Lower leg skin (tissue), 4 donors: ENCODE data around the gene KTI12. TPM values are rescaled to one million over a fixed set of nuclear protein-coding genes. Genes with fewer than 3 reads are reported as not detected.

Experiments
- DNase-seq, 2 donors: peaks; one replicate each; pipeline ENCODE4 v3.0.0-alpha.2; 2019; ENCODE audit warnings: low spot score in 2 of 2
- H3K4me3 ChIP-seq: fragments of 200-600 bp; sonication (generic); 2 replicates; pipeline ENCODE4 v1.5.1; 2017; ENCODE audit warnings: mild to moderate bottlenecking, low read depth; ENCODE audit not compliant: poor library complexity, severe bottlenecking
- POLR2A ChIP-seq, 2 donors: fragments of 450-650 bp; IDR thresholded peaks; one replicate each; pipeline ENCODE4 v1.6.1; 2016 to 2017; ENCODE audit warnings: antibody characterized with exemption in 2 of 2, mild to moderate bottlenecking in 1 of 2, moderate library complexity in 1 of 2
- WGBS, 2 donors: methylation state at CpG; one replicate each; pipeline ENCODE4 v1.1.5; 2018; 5-methylcytosine and 5-hydroxymethylcytosine counted together
- intact Hi-C: fragments of 100-400 bp; cut with DNase I; formaldehyde crosslinking; loops from one replicate; pipeline ENCODE4 v1.15.0; 2023; ENCODE audit warnings: low total_unique reads
- total RNA-seq, 4 donors: library from RNA; depleted of rRNA; stranded (reverse); fragments of >200 nt; gene quantifications; one replicate each; pipeline ENCODE4 v1.1.0, GENCODE V29; 2016
- TF ChIP-seq, protein P1 (sequence below), 3 donors: fragments of 450-650 bp; IDR thresholded peaks; one replicate each; pipeline ENCODE4 v1.5.1; 2016; ENCODE audit warnings: antibody characterized with exemption in 3 of 3, mild to moderate bottlenecking in 3 of 3, moderate library complexity in 2 of 3

KTI12 gene
- total RNA-seq, 4 donors from 2014 or later, result 6.8 to 8.7 (median 7.1) TPM

GRCh38 chr1:51997974-51998382 lies 35.6 kb downstream of the KTI12 start:
- no peak for TF ChIP-seq POLR2A (IDR thresholded peaks at IDR 0.05)
- TF ChIP-seq, protein P1, sequence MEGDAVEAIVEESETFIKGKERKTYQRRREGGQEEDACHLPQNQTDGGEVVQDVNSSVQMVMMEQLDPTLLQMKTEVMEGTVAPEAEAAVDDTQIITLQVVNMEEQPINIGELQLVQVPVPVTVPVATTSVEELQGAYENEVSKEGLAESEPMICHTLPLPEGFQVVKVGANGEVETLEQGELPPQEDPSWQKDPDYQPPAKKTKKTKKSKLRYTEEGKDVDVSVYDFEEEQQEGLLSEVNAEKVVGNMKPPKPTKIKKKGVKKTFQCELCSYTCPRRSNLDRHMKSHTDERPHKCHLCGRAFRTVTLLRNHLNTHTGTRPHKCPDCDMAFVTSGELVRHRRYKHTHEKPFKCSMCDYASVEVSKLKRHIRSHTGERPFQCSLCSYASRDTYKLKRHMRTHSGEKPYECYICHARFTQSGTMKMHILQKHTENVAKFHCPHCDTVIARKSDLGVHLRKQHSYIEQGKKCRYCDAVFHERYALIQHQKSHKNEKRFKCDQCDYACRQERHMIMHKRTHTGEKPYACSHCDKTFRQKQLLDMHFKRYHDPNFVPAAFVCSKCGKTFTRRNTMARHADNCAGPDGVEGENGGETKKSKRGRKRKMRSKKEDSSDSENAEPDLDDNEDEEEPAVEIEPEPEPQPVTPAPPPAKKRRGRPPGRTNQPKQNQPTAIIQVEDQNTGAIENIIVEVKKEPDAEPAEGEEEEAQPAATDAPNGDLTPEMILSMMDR (IDR thresholded peaks at IDR 0.05), result no peak
- intact Hi-C loops, result loop anchor here (5.0 kb wide), 1 partner anchor 101 kb away; no protein-coding TSS in a partner anchor
- no peak for DNase-seq
- 56 to 64% methylated on average over 5 of the region's 5 CpGs for WGBS, 2 donors
- no peak overlapping the region for H3K4me3 ChIP-seq

- DNase-seq, result peak in 1 of 2 donors; percentile 21
- H3K4me3 ChIP-seq, result peak within 1 kb of the TSS; percentile 10
- TF ChIP-seq POLR2A (IDR thresholded peaks at IDR 0.05), result no peak
- TF ChIP-seq, protein P1 (IDR thresholded peaks at IDR 0.05), result no peak
- WGBS, 2 donors, result 0 to 7% methylated on average over 17 to 21 of the region's 46 CpGs
- intact Hi-C loops, result no loop called here
Measured at GRCh38 chr1:51990478-51990965, 43.1 kb downstream of the KTI12 start, which contains the start of gene RAB3B. RAB3B (minus strand) TSS chr1:51990700; CDS start chr1:51977117, 13,583 bp downstream.

DNA sequence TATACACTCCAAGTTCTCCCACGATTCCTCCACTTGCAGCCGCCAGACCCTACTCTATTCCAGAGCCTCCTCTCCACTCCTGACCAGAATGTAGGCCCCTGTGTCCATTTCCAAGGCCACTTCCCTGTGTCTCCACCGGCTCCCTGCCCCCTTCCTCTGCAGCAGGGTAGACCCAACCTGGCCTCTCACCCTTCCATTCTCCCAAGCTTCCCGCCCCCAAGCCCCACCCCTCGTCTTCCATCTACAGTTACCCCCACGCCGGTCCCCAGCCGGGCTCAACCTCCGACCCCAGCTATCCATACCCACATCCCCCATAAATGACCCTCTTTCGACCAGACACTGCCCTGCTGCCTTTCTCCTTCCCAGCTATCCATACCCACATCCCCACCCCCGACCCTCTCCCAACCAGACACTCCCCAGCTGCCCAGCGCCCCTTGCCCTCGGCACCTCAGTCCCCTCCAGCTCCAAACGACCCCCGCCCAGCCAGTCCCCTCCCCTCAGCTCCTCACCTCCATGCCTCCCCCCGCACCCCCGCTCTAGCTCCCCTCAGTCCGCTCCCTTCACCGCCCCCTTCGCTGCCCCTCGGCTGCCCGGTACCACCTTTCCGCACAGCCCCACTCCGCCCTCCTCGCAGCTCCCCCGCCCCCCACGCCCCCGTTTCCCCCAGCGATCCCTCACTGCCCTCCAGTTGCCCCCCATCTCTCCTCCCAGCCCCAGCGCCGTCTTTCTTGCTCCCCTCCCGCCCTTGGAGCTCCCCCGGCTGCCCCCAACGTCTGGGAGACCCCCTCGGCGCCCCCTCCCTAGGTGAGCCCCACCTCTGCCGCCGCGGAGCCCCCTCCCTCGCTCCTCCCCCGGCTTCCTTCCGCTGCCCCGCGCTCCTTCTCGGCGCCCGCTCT lies 43.8 kb downstream of the KTI12 start:
- peak overlapping the region; percentile 10 for H3K4me3 ChIP-seq
- no peak for DNase-seq
- no peak for TF ChIP-seq POLR2A (IDR thresholded peaks at IDR 0.05)
- TF ChIP-seq, protein P1 (IDR thresholded peaks at IDR 0.05), result no peak
- intact Hi-C loops, result no loop called here
- 17 to 35% methylated on average over 25 to 43 of the region's 47 CpGs for WGBS, 2 donors

GRCh38 chr1:51988254-51988653 lies 45.4 kb downstream of the KTI12 start:
- no peak for DNase-seq
- intact Hi-C loops, result no loop called here
- TF ChIP-seq POLR2A (IDR thresholded peaks at IDR 0.05), result no peak
- TF ChIP-seq, protein P1 (IDR thresholded peaks at IDR 0.05), result no peak

DNA sequence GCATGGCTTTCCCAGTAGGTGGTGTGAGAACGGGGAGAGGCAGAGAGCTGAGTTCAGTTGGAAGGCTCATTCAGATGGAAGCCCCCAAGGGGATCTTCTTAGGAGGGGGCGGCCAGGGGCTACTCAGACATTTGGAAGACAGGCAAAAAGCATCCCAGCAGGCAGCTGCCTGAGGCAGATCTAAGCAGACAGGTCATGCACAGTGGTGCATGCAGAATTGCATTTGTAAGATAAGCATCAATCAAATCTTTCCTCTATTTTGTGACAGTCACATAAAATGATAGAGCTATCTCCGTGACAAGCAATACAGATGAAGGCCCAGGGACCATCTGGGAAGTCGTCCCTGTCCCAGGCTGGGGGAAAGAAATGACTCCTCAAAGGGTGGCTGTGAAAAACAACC lies 46.9 kb downstream of the KTI12 start:
- 61 to 66% methylated on average over 4 of the region's 4 CpGs for WGBS, 2 donors
- TF ChIP-seq POLR2A (IDR thresholded peaks at IDR 0.05), result no peak
- no peak for DNase-seq

More at GRCh38 chr1:51988254-51988653, 45.4 kb downstream of the KTI12 start:
- no peak overlapping the region for H3K4me3 ChIP-seq

GRCh38 chr1:51982161-51982560 lies 51.4 kb downstream of the KTI12 start:
- no peak for DNase-seq
- 88 to 90% methylated on average over 3 of the region's 3 CpGs for WGBS, 2 donors
- intact Hi-C loops, result no loop called here
- no peak overlapping the region for H3K4me3 ChIP-seq
- TF ChIP-seq POLR2A (IDR thresholded peaks at IDR 0.05), result no peak
- TF ChIP-seq, protein P1 (IDR thresholded peaks at IDR 0.05), result no peak

More for the DNA sequence above, 46.9 kb downstream of the KTI12 start:
- H3K4me3 ChIP-seq, result no peak overlapping the region
- intact Hi-C loops, result no loop called here
